Stimulated activated CD8-positive, alpha-beta memory T cell treated with anti-CD3 and anti-CD28 coated beads, Interleukin-4, amount 100 ng/mL, for 48 hours (primary cell): Measurements from ENCODE around the gene HSPG2.
"Not testable (repeated sequence)": the region's sequence is repeated elsewhere in the genome, so short reads cannot be mapped to it uniquely, and the experiment has no call there.

Experiments
- DNase-seq: peaks from one replicate; pipeline ENCODE4 v3.0.0-alpha.2; 2020

HSPG2 gene

DNA sequence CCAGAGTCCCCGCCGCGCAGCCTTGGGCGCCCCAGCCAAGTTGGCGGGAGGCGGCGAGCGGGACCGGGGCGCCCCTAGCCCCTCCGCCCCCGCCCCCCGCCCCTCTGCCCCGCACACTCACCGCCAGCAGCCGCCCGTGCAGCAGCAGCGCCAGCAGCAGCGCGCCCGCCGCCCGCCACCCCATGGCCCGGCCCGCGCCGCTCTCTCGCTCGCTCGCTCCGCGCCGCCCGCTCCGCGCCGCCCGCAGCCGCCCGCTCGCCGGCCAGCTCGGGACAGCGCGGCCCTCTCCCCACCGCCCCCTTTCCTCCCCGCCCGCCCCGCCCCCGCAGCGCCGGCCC lies at the start of gene HSPG2:
Gene HSPG2, minus strand, starts transcription at position 277 of the 338 bp plus-strand sequence. Its CDS starts 93 bp downstream, at position 184.
- DNase-seq, result no peak

DNA sequence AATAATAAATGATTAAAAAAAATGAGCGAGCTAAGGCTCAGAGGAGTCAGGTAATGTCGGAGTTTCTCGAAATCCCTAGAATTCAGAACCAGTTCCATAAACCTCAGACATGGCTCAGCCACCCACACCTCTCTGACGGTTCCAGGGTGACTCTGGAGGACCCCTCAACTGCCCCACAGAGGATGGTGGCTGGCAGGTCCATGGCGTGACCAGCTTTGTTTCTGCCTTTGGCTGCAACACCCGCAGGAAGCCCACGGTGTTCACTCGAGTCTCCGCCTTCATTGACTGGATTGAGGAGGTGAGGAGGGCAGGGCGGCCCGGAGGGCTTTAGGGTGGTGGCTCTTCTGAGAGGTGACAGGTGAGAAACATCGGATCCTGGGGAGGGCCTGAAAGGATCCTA lies 49.3 kb upstream of the HSPG2 start:
- DNase-seq, result not testable (repeated sequence)

DNA sequence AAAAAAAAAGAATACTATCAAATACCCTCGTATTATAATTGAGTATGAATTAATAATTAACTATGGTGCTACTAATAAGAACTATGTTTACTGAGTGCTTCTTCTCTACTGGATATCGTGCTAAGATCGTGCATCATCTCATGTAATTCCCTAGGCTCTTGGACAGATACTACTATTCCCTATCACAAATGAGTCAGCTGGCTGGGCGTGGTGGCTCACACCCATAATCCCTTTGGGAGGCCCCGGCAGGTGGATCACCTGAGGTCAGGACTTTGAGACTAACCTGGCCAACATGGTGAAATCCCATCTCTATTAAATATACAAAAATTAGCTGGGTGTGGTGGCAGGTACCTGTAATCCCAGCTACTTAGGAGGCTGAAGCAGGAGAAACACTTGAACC lies 48.8 kb upstream of the HSPG2 start:
- DNase-seq, result not testable (repeated sequence)

DNA sequence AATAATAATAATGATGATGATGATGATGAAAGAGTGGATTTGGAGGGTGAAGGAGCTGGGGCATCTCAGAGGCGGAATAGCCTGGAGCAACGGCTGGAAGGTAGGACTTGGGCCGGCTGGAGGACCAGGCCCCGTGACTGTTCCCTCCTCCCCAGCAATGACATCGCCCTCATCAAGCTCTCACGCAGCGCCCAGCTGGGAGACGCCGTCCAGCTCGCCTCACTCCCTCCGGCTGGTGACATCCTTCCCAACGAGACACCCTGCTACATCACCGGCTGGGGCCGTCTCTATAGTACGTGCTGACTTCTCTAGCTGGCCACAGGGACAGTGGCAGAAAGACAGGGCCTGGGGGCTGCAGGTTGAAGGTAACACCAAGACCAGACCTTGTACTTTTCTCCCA lies 46.4 kb upstream of the HSPG2 start:
- not testable (repeated sequence) for DNase-seq

DNA sequence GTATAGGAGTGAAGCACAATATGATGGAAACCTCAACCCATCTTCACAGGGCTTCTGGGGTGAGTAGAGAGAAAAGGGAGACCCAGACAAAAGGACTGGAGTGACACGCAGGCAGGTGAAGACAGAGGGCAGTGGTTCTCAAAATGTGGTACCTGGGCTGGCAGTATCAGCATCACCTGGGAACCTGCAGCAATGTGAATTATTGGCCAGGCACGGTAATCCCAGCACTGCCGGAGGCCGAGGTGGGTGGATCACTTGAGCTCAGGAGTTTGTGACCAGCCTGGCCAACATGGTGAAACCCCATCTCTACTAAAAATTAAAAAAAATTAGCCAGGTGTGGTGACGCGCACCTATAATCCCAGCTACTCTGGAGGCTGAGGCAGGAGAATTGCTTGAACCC lies 45.0 kb upstream of the HSPG2 start:
- not testable (repeated sequence) for DNase-seq

DNA sequence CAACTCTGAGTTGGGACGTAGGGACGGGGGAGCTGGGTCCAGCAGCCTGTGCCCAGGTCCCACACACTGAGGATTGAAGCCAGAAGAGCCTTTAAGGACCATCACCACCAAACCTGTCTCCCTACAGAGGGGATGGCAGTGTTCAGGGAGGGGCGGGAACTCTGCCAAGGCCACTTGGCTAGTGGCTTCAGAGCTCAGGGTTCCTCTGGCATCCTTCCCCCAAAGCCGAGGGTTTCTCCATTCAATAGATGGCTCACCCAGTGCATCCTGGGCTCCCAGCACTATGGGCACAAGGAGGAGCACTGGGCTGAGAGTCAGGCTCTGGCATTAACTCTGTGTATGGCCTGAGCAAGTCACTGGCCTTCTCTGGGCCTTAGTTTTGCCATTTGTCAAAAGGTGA lies 44.1 kb upstream of the HSPG2 start:
- DNase-seq, result not testable (repeated sequence)

DNA sequence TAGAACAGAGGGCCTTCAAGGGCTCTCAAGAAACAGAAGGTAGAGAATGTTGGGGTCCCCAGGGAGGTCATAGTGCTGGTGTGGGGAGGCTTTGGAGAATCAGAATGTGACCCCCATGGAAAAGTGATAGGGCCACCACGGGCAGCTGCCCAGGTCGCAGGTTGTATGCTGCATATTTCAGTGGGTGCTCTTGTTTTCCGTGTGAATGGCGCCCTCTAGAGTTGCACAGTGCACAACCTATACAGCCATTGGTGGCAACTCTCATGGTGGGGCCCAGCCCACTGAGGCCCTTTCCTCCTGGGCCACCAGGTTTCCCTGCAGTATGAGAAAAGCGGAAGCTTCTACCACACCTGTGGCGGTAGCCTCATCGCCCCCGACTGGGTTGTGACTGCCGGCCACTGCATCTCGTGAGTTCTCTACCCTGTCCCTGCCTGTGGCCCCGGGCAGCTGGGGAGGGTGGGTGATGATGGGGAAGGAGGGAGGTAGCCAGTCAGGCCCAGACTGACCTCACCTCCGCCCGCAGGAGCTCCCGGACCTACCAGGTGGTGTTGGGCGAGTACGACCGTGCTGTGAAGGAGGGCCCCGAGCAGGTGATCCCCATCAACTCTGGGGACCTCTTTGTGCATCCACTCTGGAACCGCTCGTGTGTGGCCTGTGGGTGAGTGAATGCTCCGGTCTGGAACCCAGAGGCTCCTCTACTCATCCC lies 43.6 kb upstream of the HSPG2 start:
- DNase-seq, result not testable (repeated sequence)

DNA sequence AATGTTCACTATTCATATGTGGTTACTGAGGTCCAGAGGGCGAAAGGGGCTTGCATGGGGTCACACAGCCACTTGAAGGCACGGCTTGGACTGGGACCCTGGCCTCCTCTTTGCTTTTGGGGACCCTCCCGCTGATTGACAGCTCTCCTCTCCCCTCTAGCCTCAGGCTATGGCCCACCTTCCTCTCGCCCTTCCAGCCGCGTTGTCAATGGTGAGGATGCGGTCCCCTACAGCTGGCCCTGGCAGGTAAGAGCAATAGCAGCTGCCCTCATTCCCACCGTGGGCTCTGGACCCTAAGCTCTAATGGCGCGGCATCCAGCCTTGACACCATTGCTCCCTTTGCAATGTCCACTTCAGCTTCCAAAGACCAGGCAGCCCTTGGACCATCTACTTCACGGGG lies 41.1 kb upstream of the HSPG2 start:
- not testable (repeated sequence) for DNase-seq

DNA sequence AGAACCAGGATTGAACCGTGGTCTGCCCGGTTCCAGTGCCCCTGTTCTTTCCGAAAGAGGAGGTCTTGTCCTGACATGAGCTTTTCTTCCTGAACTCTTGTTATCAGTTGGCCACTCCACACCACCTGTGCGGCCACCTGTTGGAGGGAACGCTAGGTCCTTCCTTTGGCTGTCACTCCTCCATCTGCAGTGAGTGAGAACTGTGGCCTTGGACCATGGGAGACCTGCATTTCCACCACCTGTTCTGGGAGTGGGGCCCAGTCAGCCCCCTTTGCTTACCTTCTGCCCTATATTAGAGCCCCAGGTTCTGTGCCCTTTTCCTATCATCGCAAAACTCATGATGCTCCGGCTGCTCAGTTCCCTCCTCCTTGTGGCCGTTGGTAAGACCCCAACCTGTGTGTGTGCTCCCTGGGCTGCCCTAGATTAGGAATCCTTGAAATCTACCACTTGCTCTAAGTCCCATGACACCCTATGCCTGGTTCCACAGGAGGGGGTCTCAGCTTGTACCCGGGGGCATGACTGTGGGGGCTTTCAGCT lies 39.7 kb upstream of the HSPG2 start, which contains the start of gene CELA3B:
Gene CELA3B, plus strand, starts transcription at position 320 of the 537 bp plus-strand sequence. Its CDS starts 18 bp downstream, at position 338.
- DNase-seq, result not testable (repeated sequence)

DNA sequence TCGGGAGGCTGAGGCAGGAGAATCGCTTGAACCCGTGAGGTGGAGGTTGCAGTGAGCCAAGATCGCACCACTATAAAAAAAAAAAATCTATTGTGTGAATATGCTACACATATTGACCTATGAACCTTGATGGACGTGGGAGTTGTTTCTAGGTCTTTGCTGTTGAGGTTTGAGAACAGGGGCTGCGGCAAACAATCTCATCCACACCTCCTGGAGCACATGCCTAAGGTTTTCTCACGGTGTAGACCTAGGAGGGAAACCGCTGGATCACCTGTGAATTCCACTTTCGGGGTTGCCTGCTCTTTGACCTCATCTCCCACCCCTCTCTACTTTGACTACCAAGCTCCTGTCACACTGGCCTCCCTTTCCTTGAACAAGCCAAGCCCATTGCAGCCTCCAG lies 38.2 kb upstream of the HSPG2 start:
- not testable (repeated sequence) for DNase-seq

DNA sequence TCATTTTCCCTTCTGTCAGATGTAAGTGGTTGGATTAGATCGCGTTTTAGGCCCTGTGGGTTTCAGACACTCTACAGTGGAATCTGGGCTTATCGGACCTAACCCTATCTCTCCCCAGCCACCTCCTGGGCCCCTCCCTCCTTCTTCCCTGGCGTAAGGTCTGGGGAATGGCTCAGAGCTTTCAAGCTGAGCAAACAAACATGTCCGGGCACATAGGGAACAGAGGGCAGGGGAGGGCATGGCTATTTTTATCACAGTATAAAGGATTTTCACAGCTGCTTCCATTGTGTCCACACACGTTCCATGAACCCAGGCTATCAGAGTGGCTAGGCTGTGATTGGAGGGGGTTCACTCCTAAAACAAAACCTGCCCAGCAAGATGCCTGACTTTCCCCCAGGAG lies 37.6 kb upstream of the HSPG2 start:
- DNase-seq, result not testable (repeated sequence)

DNA sequence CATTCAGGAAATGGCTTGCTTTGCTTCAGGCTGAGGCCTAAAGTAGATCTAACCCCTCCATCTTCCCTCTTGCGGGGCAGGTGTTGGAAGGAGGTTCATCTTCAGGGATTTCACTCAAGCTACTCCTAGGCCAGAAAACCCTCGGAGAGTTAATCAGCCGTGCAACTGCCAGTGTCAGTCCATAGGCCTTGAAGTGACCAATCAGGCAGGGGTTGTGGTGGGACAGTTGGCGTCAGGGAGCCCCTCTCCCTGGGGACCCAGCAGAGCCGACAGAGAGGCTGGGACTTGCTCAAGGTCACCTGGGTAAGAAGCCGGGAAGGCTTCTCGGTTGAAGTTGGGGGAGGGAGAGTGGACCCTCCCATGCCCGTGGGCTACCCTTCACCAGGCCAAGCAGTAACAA lies 36.8 kb upstream of the HSPG2 start:
- not testable (repeated sequence) for DNase-seq

DNA sequence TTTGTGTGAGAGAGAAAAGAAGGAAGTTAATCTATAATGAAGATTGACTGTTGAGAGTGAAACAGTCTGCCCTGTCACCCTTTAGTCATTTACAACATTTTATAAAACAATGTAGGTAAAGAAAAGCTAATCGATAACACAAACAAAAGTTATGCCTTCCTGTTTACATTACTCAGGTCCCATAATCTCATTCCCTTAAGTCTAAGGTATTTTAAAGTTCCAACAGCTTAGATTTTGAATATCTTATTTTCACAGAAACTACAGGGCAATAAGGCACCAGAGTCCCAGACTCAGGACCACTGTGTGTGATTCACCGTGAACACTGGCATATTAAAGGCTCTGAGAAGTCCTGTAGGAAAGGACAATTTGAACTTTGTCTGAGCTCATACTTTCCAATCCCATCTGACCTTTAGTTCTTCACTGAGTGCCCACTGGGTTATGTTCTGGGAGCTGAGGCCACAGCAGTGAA lies 35.9 kb upstream of the HSPG2 start:
- not testable (repeated sequence) for DNase-seq

DNA sequence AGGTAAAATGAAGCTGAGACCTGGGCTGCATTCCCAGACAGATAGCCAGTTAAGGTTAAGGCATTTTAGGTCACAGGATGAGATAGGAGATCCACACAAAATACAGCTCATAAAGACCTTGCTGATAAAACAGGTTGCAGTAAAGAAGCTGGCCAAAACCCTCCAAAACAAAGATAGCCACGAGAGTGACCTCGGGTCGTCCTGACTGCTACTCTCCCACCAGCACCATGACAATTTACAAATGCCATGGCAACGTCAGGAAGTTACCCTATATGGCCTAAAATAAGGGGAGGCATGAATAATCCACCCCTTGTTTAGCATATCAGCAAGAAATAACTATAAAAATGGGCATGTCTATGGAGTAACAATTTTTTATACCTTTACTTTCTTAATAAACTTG lies 33.4 kb upstream of the HSPG2 start:
- not testable (repeated sequence) for DNase-seq

DNA sequence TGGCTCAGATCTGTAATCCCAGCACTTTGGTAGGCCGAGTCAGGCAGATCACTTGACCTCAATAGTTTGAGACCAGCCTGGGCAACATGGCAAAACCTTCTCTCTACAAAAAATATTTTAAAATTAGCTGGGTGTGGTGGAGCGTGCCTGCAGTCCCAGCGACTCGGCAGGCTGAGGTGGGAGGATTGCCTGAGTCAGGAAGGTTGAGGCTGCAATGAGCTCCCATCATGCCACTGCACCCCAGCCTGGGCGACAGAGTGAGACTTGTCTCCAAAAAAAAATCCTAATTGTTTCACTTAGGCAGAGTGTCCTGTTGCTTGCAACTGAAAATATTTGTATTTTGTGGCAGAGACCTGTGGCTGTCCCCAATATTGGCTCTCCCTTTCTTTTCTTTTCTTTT lies 32.0 kb upstream of the HSPG2 start:
- DNase-seq, result not testable (repeated sequence)

DNA sequence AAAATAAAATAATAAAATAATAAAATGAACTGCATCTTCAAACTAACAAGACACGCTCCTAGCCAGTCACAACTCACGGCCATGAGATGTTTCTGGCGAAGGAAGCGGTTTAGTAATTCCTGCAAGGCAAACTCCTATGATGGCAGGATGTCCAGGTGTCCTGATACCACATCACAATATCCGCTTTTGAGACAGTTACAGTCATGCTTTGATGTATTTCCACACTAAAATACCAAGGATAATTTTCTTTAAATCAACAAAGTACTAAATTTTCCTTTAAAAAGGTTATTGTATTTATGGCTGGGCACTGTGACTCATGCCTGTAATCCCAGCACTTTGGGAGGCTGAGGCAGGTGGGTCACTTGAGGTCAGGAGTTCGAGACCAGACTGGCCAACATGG lies 30.1 kb upstream of the HSPG2 start:
- not testable (repeated sequence) for DNase-seq

DNA sequence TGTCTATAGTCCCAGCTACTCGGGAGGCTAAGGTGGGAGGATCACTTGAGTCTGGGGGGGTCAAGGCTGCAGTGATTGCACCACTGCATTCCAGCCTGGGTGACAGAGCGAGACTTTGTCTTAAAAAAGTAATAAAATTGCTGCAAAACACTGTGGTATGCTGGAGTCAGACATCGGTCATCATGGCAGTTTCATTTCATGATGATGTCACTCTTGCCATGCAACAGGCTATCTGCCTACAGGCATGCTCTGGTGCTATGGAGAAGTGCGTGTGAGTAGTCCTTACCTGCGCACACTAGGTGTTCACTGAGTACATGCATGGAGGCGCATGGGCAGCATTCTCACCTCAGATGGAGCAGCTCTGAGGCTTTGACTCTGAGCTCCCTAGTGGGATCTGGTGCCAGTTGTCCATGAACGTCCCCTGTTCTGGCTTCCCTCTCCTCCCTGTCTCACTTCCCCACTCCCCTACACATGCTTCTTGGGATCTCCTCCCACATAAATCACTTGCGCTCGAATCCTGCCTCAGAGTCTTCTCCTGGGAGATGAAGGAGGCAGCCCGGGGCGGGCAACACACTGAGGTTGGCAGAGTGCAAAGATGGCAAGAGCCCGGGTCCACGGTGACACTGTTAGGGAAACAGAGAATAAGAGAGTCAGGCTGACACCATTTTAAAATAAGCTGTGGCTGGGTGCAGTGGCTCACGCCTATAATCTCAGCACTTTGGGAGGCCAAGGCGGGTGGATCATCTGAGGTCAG lies 29.3 kb upstream of the HSPG2 start:
- DNase-seq, result no peak

DNA sequence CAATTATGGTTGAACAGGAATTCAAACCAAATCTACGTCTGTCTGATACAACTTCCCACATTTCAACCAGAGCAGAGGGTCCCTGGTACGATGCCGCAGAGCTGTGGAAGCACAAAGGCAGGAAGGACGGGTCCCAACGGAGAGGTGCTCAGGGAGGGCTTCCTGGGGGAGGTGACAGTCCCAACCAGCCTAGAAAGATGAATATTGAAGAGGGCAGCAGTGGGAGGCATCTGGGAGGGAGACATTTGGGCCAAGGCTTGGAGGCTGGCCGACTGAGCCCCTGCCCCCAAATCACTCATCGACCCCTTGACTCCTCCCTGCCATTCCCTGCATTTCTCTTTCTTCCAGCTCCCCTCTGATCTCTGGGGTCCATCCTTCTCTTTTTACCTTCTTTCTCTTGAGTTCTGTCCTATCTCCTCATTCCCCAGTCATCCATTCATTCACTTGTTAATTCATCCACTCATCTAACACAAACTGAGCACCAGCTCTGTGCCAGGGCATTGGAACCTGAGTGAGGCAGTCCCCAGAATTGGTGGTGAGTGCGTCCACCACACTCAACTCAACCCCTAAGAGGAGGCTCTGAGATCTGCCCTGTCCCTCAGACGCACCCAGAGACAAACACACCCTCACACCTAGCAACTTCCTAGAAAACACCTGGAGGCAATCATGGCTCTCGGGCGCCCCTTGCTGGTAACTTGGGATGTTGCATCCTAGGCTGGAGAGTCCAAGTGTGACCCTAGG lies 26.5 kb upstream of the HSPG2 start:
- DNase-seq, result peak; percentile 93

DNA sequence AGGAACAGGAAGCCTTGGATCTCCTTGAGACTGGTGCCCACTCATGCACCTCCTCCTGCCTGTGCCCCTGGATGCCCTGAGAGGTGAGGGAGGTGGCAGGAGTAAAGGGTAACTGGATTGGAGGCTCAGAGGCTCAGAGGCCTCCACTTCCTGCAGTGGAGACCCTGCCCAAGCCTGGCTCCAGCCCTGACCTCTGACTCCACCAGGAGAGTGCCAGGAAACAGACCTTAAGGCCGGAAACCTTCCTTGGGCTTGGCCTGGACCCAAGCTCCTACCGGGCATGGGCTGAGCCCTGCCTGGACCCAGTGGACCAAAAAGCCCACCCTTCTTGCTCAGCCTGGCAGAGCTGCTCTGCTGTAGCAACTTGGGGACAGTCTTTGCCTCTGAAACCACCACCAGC lies 24.7 kb upstream of the HSPG2 start:
- DNase-seq, result no peak

DNA sequence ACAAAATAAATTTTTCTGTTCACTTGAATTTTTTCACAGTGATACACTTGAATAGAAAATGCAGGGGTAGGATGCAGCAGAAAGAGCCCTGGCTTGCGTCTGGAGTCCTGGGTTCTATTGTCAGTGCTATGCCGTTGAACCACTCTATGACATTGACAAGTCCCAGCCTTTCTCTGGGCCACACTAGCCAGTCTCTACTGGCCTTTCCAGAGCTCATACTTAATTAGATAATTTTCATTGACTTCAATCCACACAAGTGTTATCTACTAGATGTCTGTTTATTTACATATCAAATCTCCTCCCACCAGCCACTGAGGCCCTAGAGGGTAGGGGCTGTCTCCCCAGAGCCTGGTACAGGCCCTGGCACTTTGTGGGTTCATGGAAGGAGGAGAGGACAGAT lies 24.2 kb upstream of the HSPG2 start:
- no peak for DNase-seq

DNA sequence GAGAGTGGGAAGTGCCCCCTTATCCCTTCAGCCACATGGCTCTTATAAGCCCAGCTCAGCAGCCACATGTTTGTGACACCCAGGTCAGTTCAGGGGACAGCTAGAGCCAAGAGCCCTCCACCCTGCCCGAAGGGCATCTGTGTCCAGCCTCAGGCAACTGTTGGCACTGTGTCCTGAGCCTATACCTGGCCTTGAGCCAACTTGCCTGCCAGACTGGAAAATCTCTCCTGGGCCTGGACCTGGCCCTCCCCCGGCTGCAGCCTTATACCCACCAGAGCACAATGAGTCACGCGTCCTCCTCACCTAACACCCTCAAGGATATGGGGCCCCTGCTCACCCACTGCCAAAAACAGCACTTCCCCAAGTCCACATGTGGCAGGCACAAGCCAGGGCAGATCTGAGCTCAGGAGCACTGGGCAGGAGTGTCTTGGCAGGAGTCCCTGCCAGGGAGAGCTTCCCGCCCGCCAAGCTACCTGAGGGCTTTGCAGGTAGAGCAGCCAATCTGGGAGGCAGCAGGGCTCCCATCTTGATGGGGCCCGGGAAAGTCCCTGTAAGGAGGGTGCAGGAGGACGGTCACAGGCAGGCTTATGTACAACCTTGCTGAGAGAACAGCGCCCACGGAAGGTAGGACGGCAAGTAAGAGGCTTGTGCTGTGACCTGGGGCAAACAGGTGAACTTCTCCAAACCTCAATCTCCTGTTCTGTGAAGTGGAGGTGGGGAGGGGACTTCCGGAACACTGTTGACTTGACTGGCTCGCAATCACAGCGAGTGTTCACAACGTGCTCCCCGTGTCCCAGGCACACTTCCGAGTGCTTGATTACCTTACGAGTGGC lies 19.8 kb upstream of the HSPG2 start:
- DNase-seq, result peak; percentile 53
